GM23338 (cell line): Measurements from ENCODE around the gene BEGAIN. TPM values are rescaled to one million over a fixed set of nuclear protein-coding genes. Genes with fewer than 3 reads are reported as not detected.

Experiments
- ATAC-seq: fragments of 200-7000 bp; cut with Tn5 transposase; 3 replicates; pipeline ENCODE4 v1.9.1; 2020
- DNase-seq: peaks from one replicate; pipeline ENCODE4 v3.0.0-alpha.2; 2015; ENCODE audit warnings: low spot score
- H2AFZ ChIP-seq: fragments of 200-600 bp; sonication (generic); 2 replicates; pipeline ENCODE4 v1.8.0; 2016; ENCODE audit warnings: antibody characterized with exemption, mild to moderate bottlenecking, moderate library complexity
- H3F3A ChIP-seq: fragments of 200-600 bp; sonication (generic); replicated peaks from 2 replicates; pipeline ENCODE4 v1.8.0; 2017; ENCODE audit warnings: antibody characterized with exemption, mixed run types, low read depth
- H3K27ac ChIP-seq: fragments of 200-600 bp; sonication (generic); 2 replicates; pipeline ENCODE4 v1.6.1; 2016; ENCODE audit warnings: low read depth
- H3K27me3 ChIP-seq: fragments of 200-600 bp; sonication (generic); 2 replicates; pipeline ENCODE4 v1.8.0; 2016; ENCODE audit warnings: mild to moderate bottlenecking, mixed run types, moderate library complexity; ENCODE audit not compliant: insufficient read depth
- H3K36me3 ChIP-seq: fragments of 200-600 bp; sonication (generic); 2 replicates; pipeline ENCODE4 v1.8.0; 2016; ENCODE audit warnings: mild to moderate bottlenecking; ENCODE audit not compliant: insufficient read depth
- H3K4me1 ChIP-seq: fragments of 200-600 bp; sonication (generic); 2 replicates; pipeline ENCODE4 v1.8.0; 2016; ENCODE audit warnings: mild to moderate bottlenecking, moderate library complexity; ENCODE audit not compliant: insufficient read depth
- H3K4me2 ChIP-seq: fragments of 200-600 bp; sonication (generic); 2 replicates; pipeline ENCODE4 v1.7.1; 2017; ENCODE audit warnings: mixed run types
- H3K4me3 ChIP-seq: fragments of 200-600 bp; sonication (generic); 2 replicates; pipeline ENCODE4 v1.6.1; 2016; ENCODE audit warnings: mixed run types
- H3K79me2 ChIP-seq: fragments of 200-600 bp; sonication (generic); replicated peaks from 2 replicates; pipeline ENCODE4 v1.8.0; 2017; ENCODE audit warnings: mild to moderate bottlenecking; ENCODE audit not compliant: insufficient read depth
- H3K9me2 ChIP-seq: fragments of 200-600 bp; sonication (generic); 2 replicates; pipeline ENCODE4 v1.8.0; 2017; ENCODE audit not compliant: insufficient read depth
- H4K20me1 ChIP-seq: fragments of 200-600 bp; sonication (generic); replicated peaks from 2 replicates; pipeline ENCODE4 v1.8.0; 2017; ENCODE audit warnings: mild to moderate bottlenecking; ENCODE audit not compliant: insufficient read depth
- H3K27ac Mint-ChIP-seq: 2 replicates; pipeline ENCODE4 v1.8.0; 2020; ENCODE audit warnings: inconsistent platforms, mild to moderate bottlenecking, moderate library complexity, mixed read lengths
- H3K27me3 Mint-ChIP-seq: 3 replicates; pipeline ENCODE4 v1.8.0; 2022; ENCODE audit warnings: low read depth, mild to moderate bottlenecking, moderate library complexity, mixed read lengths, inconsistent platforms; ENCODE audit not compliant: insufficient read depth, poor library complexity
- H3K36me3 Mint-ChIP-seq: 3 replicates; pipeline ENCODE4 v1.8.0; 2021; ENCODE audit warnings: low read depth, mild to moderate bottlenecking, inconsistent platforms, moderate library complexity, mixed read lengths
- H3K4me1 Mint-ChIP-seq: 3 replicates; pipeline ENCODE4 v1.8.0; 2020; ENCODE audit warnings: mild to moderate bottlenecking, inconsistent platforms, mixed read lengths
- H3K4me3 Mint-ChIP-seq: 3 replicates; pipeline ENCODE4 v1.8.0; 2021; ENCODE audit warnings: moderate library complexity, mild to moderate bottlenecking, inconsistent platforms, mixed read lengths
- H3K9me3 Mint-ChIP-seq: 3 replicates; pipeline ENCODE4 v1.8.0; 2020; ENCODE audit warnings: moderate library complexity, mild to moderate bottlenecking, inconsistent platforms, mixed read lengths
- EZH2 ChIP-seq: fragments of 200-600 bp; sonication (generic); IDR thresholded peaks from one replicate; pipeline ENCODE4 v1.8.0; 2017; ENCODE audit warnings: antibody characterized with exemption, mild to moderate bottlenecking, low read depth; ENCODE audit not compliant: unreplicated experiment
- POLR2AphosphoS5 ChIP-seq: IDR thresholded peaks from 2 replicates; pipeline ENCODE4 v1.6.1; 2016; ENCODE audit warnings: antibody characterized with exemption, low read depth
- ZNF331 ChIP-seq: fragments of 250-450 bp; sonication (Bioruptor Pico); IDR thresholded peaks from 2 replicates; pipeline ENCODE4 v1.5.0; 2020; ENCODE audit warnings: low read depth, mild to moderate bottlenecking, moderate library complexity
- polyA plus RNA-seq: library from polyadenylated mRNA; unstranded; fragments of >200 nt; fragmentation: Nextera tagmentation; extraction: Ambion mirVana; gene quantifications from 2 replicates; pipeline ENCODE4 v1.2.1, GENCODE V29; 2016
- total RNA-seq: library from RNA; depleted of rRNA; stranded (reverse); fragments of >200 nt; shearing (Covaris generic); gene quantifications from 2 replicates; pipeline ENCODE4 v1.2.3, GENCODE V29; 2014
- TF ChIP-seq, protein P1 (sequence below): IDR thresholded peaks from 2 replicates; pipeline ENCODE4 v1.6.1; 2016; ENCODE audit warnings: antibody characterized with exemption
- TF ChIP-seq, protein P2 (sequence below): fragments of 250-450 bp; sonication (Bioruptor Pico); IDR thresholded peaks from 2 replicates; pipeline ENCODE4 v1.5.0; 2020; ENCODE audit warnings: mild to moderate bottlenecking, moderate library complexity

The BEGAIN gene
- total and polyA plus RNA-seq, 2 experiments from 2014 or later: 0.60 to 2.4 TPM

- Histone ChIP-seq H3K9me2 (no peaks in the 10 kb centered on the region), H3F3A (no peaks in the 10 kb centered on the region), H4K20me1 (no peaks in the 10 kb centered on the region; the same call in 1 of the 2 replicates), H3K4me1 (no peaks in the 10 kb centered on the region; the same call in 1 of the 2 replicates), H3K4me2 (no peak overlapping the region), H3K27ac (no peak overlapping the region), H2AFZ (no peak overlapping the region), H3K79me2 (no peaks in the 10 kb centered on the region), H3K36me3 (no peaks in the 10 kb centered on the region), H3K4me3 (no peak overlapping the region), H3K27me3 (no peaks in the 10 kb centered on the region)
- ATAC-seq (no peak), DNase-seq (no peak)
- Mint-ChIP-seq H3K4me3 (no peak overlapping the region), H3K27ac (no peak overlapping the region; the same call in 1 of the 2 replicates), H3K9me3 (peaks cover 8% of the 10 kb centered on the region; the same call in 2 of the 3 replicates), H3K4me1 (peaks cover 9% of the 10 kb centered on the region), H3K27me3 (peaks cover 12% of the 10 kb centered on the region), H3K36me3 (peaks cover 6% of the 10 kb centered on the region; the same call in 2 of the 3 replicates)
- TF ChIP-seq, protein P1, sequence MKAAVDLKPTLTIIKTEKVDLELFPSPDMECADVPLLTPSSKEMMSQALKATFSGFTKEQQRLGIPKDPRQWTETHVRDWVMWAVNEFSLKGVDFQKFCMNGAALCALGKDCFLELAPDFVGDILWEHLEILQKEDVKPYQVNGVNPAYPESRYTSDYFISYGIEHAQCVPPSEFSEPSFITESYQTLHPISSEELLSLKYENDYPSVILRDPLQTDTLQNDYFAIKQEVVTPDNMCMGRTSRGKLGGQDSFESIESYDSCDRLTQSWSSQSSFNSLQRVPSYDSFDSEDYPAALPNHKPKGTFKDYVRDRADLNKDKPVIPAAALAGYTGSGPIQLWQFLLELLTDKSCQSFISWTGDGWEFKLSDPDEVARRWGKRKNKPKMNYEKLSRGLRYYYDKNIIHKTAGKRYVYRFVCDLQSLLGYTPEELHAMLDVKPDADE: no peak
Observed at GRCh38 chr14:100500128-100500527, 87.1 kb downstream of the BEGAIN start.

GRCh38 chr14:100498068-100498467 is 89.1 kb downstream of the BEGAIN start:
- Histone ChIP-seq H2AFZ (no peak overlapping the region), H3K4me2 (no peak overlapping the region), H3K27me3 (no peaks in the 10 kb centered on the region), H3K79me2 (no peaks in the 10 kb centered on the region), H3F3A (no peaks in the 10 kb centered on the region), H4K20me1 (no peaks in the 10 kb centered on the region; the same call in 1 of the 2 replicates), H3K4me3 (no peak overlapping the region), H3K36me3 (no peaks in the 10 kb centered on the region), H3K4me1 (no peaks in the 10 kb centered on the region; the same call in 1 of the 2 replicates), H3K27ac (no peak overlapping the region), H3K9me2 (no peaks in the 10 kb centered on the region)
- DNase-seq: no peak
- Mint-ChIP-seq H3K9me3 (no peaks in the 10 kb centered on the region), H3K27me3 (peaks cover 12% of the 10 kb centered on the region), H3K4me3 (no peak overlapping the region), H3K36me3 (no peaks in the 10 kb centered on the region), H3K4me1 (peaks cover 9% of the 10 kb centered on the region), H3K27ac (no peak overlapping the region)
- ATAC-seq: no peak
- TF ChIP-seq, protein P2, sequence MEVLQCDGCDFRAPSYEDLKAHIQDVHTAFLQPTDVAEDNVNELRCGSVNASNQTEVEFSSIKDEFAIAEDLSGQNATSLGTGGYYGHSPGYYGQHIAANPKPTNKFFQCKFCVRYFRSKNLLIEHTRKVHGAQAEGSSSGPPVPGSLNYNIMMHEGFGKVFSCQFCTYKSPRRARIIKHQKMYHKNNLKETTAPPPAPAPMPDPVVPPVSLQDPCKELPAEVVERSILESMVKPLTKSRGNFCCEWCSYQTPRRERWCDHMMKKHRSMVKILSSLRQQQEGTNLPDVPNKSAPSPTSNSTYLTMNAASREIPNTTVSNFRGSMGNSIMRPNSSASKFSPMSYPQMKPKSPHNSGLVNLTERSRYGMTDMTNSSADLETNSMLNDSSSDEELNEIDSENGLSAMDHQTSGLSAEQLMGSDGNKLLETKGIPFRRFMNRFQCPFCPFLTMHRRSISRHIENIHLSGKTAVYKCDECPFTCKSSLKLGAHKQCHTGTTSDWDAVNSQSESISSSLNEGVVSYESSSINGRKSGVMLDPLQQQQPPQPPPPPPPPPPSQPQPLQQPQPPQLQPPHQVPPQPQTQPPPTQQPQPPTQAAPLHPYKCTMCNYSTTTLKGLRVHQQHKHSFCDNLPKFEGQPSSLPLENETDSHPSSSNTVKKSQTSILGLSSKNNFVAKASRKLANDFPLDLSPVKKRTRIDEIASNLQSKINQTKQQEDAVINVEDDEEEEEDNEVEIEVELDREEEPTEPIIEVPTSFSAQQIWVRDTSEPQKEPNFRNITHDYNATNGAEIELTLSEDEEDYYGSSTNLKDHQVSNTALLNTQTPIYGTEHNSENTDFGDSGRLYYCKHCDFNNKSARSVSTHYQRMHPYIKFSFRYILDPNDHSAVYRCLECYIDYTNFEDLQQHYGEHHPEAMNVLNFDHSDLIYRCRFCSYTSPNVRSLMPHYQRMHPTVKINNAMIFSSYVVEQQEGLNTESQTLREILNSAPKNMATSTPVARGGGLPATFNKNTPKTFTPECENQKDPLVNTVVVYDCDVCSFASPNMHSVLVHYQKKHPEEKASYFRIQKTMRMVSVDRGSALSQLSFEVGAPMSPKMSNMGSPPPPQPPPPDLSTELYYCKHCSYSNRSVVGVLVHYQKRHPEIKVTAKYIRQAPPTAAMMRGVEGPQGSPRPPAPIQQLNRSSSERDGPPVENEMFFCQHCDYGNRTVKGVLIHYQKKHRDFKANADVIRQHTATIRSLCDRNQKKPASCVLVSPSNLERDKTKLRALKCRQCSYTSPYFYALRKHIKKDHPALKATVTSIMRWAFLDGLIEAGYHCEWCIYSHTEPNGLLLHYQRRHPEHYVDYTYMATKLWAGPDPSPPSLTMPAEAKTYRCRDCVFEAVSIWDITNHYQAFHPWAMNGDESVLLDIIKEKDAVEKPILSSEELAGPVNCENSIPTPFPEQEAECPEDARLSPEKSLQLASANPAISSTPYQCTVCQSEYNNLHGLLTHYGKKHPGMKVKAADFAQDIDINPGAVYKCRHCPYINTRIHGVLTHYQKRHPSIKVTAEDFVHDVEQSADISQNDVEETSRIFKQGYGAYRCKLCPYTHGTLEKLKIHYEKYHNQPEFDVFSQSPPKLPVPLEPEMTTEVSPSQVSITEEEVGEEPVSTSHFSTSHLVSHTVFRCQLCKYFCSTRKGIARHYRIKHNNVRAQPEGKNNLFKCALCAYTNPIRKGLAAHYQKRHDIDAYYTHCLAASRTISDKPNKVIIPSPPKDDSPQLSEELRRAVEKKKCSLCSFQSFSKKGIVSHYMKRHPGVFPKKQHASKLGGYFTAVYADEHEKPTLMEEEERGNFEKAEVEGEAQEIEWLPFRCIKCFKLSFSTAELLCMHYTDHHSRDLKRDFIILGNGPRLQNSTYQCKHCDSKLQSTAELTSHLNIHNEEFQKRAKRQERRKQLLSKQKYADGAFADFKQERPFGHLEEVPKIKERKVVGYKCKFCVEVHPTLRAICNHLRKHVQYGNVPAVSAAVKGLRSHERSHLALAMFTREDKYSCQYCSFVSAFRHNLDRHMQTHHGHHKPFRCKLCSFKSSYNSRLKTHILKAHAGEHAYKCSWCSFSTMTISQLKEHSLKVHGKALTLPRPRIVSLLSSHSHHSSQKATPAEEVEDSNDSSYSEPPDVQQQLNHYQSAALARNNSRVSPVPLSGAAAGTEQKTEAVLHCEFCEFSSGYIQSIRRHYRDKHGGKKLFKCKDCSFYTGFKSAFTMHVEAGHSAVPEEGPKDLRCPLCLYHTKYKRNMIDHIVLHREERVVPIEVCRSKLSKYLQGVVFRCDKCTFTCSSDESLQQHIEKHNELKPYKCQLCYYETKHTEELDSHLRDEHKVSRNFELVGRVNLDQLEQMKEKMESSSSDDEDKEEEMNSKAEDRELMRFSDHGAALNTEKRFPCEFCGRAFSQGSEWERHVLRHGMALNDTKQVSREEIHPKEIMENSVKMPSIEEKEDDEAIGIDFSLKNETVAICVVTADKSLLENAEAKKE: no peak
- TF ChIP-seq EZH2: no peak
- TF ChIP-seq, protein P1: no peak
- no peak for TF ChIP-seq ZNF331 (CRISPR knock-in tag)
- no peak for TF ChIP-seq POLR2AphosphoS5
